Prostate gland (tissue), 2 donors: ENCODE data around the gene SCFD2.

Experiments used
- CTCF ChIP-seq, 4 experiments: fragments of 200-600 bp in 2 of 4; fragments of 450-650 bp in 2 of 4; sonication (generic) in 2 of 4; IDR thresholded peaks; 1 replicate in 3 of 4; 2 replicates in 1 of 4; pipeline ENCODE4 v1.5.1; 2016 to 2019; ENCODE audit warnings: antibody characterized with exemption in 4 of 4, mild to moderate bottlenecking in 2 of 4, moderate library complexity in 2 of 4
- POLR2AphosphoS5 ChIP-seq: sonication (generic); formaldehyde crosslinking; IDR thresholded peaks from one replicate; pipeline ENCODE4 v1.6.1; 2017; ENCODE audit warnings: antibody characterized with exemption

GRCh38 chr4:53162969-53163368, 202.9 kb downstream of the SCFD2 start:
- TF ChIP-seq CTCF (IDR thresholded peaks at IDR 0.05) (no peak), POLR2AphosphoS5 (no peak)
